NCI-H146 (cell line): ENCODE measurements around the gene CACTIN.
"Not testable (repeated sequence)": the region's sequence is repeated elsewhere in the genome, so short reads cannot be mapped to it uniquely, and the experiment has no call there.

Experiments
- DNase-seq: peaks from one replicate; lab custom pipeline; 2025; lab: John Stamatoyannopoulos, UW

Gene CACTIN

DNA sequence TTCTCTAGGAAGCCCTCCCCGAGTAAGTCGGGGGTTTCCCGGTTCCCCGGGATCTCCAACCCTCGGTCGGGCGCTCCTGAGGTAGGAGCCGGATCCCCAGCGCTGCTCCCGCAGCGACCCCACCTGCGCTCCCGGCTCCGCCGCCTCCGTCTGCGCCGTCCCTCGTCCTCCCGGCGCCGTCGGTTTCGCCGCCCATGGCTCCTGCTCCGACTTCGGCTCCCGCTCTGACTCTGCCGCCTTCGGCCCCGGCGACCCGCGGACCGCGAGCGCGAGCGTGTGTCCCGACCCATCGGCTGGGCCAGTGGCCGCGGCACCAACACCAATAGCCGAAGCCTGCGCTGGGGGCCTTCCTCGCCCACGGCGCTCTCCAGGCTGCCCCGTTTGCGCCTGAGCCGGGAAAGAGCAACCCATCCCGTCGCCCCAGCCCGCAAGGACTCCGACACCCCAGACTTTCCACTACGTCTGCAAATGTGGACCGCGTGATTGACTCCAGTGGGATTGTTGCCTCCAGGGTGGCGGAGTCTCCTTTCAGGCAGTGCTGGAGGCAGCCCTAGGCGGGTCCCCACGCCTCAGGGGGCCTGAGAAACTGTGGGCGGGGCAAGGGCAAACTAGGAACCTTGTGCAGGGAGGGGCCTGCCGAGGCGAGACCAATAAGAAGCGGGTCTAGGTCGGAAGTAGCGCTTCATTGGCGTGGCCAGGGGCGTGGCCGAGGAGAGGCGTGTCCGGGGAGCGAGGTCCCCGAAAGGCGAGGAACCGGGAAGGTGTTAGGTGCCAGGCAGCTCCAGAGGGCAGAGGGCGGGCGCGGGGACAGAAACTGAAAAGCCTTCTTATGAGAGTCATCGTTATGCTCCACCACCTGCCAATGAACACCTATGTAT, at the start of gene CACTIN:
TSS of gene CACTIN (minus strand) at position 318 of the 878 bp plus-strand sequence. CDS start at position 290, 28 bp downstream.
- peak; percentile 97 for DNase-seq

DNA sequence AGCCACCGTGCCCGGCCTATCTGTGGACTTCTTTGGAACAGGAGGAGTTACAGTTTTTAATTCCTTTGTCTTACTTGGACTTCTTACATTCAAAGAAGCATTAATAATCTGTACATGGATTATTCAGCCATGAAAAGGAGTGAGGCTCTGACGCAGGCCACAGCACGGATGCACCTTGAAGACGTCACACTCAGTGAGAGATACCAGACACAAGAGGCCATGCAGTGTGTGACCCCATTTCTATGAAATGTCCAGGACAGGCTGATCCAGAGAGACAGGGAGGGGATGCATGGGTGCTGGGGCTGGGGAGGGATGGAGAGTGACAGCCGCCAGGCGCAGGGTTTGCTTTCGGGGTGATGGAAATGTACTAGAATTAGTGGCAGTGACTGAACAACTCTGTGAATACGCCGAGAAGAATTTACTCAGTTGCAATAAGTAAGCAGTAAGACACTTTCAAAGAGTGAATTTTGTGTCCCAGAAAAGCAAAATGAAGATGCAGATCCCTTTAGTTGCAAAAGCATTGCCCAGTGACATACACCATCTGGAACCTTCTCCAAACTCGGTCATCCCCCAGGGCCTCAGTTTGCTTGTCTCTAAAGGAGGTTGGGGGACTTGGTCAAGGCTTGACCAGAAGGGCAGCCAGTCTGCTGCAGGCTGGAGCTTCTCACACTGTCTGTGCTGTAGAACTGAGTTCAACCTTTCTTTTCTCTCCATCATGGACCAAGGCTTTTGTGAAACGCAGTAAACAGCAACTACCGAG, 48.4 kb upstream of the CACTIN start:
- no peak for DNase-seq

DNA sequence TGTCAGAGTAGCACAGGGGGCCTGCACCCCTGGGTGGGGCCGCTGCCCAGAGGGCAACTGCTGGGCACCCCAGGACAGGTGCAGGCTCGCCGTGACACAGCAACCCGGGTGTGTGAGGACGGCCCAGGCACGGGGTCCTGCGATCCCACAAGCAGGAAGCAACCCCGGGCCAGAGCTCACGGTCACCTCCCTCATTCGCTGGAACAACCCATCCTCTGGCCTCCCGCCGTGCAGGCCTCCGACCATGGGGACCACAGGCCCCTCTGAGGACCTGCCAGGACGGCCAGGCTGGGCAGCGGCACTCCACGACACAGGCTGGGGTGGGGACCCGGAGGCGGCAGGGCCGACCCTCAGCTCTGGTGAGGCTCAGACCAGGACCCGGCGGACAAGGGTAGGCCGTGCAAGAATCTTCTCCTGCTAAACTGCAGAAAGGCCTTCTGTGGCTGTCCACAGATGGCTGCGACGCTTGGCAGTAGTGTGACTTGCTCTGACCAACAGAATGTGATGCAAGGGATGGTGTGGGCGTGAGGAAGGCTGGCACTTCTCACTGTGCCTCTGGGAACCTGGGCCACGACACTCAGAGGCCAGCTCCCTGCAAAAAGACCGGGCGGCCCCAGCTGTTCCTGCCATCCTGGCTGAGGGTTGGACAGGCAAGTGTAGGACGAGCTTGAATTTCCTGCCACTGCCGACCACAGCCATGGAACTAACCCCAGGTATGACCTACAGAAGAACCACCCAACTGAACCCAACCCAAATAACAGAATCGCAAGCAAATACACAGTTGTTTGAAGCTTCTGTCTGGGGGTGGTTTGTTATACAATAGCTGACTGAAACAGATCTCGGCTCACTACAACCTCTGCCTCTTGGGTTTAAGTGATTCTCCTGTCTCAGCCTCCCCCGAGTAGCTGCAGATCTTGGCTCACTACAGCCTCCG, 47.2 kb upstream of the CACTIN start:
- no peak for DNase-seq

DNA sequence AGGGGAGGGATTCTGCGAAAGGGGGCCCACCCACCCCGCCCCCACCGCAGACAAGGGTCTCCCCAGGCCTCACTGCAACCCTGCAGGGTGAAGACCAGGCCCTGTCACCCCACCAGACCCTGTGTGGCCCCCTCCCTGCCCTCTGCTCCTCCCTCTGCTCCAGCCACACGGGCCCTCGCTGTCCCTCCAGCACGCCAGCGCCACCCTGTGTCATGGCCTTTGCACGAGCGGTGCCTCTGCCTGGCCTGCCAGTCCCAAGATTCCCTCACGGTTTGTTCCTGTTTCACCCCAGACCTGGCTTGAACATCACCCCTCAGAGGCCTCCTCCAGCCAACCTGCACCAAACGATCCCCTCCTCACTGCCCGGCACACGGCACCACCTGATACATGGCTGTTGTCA, 46.4 kb upstream of the CACTIN start:
- no peak for DNase-seq

DNA sequence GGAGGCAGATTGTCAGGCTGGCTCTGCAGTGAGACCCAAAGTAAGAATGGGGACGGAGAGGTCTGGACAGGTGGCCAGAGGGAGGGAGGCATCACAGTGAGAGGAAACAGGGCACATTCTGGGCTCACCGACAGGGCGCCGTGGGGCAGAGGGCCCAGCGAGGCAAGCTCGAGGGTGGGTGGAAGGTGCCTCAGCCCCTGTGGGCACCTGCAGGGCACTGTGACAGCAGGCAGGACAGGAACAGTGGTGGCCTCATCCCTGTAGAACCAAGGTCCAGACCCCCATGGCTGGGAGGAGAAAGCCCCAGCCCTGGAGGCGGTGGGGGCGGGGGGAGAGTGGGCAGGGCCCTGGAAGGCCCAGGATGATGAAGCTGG, 46.0 kb upstream of the CACTIN start:
- DNase-seq: no peak

DNA sequence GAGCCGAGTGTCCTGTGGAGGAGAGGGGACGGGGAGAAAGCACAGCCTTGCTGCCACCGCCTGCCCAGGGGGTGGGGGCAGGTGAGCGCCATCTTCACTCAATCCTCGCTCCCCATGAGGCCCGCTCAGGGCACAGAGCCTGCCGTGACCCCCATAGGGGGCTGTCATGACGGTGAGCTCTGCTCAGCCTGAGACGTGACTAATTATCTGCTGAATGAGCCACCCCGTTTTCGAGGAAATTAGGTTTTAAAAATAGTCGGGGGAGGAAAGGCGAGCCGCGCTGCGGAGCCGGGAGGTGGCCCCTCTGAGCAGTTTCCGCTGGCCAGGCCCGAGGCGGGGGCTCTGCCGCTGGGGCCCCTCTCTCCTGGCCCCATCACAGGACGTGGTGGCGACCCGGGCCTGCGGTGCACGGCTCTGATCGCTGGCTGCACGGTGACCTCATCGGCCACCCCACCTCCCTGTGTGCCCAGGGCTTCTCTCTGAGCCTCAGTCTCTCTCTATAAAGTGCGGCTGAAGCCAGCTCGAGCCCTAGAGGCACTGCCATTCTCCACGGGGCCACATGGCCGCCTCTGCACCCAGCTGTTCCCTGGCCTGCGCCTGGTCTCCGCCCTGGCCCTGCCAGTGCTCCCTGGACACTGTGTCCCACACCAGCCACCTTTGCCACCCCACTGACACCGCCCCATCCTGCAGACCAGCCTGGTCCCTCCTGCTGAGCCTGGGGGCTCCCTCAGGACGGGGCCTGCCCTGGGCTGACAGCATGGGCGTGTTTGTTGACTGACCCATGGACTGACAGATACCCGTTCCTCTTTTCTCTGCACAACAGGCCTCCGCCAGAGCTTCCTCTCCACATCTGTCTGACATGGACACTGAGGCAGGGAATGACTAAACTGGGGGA, 45.3 kb upstream of the CACTIN start:
- DNase-seq: no peak

DNA sequence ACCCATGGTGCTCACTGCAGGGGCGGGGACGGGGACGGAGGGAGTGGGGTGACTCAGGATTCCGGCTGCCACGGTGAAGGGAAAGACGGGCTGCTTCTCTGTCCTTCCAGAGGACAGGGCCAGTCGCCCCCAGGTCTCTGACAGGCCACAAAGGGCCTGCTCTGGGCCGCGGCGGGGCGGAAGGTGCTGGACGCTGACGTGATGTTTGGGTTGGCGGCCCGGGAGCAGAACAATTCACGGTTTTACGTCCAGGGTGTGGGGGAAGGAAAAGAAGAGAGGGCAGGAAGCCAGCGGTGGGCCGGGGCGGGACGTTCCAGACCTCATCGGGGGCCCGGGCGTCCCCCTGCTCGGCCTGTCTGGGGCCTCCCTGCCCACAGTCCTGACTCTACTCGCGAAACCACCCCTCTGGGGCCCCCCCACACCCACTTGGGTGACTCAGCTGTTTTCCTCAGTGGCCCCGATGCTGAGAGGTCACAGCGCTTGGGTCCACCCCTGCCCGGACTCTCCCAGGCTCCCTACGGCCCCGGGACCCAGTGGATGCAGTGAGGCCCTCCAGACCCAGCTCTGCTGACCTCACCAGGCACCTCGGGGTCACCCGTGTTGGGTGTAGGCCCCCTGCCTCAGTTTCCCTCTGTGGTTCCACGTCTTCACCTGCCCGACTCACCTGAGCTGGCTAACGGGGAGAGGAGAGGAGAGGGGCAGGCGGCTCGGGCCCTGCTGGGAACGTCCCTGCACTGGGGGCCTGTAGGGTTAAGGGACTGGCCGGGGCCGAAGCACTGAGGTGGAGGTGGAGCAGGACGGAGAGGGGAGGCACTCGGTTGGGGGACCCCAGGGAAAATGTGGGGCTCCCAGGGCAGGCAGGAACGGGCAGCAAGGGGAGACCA, 44.4 kb upstream of the CACTIN start:
- DNase-seq: no peak

DNA sequence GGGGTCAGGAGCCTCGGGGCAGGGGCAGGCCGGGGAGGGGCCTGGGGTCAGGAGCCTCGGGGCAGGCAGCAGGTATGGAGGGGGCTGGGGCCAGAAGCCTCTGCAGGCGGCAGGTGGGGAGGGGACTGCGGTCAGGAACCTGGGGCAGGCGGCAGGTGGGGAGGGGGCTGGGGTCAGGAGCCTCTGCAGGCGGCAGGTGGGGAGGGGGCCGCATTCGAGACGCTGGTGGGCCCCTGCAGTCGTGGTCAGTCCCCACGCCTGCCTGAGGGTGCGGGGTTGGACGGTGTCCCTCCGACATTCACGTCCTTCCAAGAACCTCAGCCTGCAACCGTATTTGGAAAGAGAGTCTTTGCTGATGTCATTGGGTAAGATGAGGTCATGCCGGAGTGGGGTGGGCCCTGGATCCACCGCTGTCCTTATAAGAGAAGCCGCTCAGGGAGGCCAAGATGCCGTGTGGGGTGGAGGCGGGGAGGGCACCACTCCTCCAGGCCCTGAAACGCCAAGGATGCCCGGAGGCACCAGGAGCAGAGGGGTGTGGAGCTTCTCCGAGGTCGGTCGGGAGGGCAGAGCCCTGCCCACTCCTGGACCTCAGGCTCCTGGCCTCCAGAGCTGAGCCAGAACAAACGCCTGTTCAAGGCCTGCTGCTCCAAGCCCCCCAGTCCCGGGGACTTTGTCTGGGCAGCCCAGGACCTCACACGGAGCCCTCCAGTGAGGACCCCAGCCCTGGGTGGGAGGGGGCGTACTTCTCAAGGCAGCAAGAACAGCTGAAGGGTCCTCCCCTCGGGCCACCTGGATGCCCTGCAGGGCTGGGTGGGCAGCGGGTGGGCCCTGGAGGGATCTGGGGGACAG, 43.6 kb upstream of the CACTIN start:
- no peak for DNase-seq

DNA sequence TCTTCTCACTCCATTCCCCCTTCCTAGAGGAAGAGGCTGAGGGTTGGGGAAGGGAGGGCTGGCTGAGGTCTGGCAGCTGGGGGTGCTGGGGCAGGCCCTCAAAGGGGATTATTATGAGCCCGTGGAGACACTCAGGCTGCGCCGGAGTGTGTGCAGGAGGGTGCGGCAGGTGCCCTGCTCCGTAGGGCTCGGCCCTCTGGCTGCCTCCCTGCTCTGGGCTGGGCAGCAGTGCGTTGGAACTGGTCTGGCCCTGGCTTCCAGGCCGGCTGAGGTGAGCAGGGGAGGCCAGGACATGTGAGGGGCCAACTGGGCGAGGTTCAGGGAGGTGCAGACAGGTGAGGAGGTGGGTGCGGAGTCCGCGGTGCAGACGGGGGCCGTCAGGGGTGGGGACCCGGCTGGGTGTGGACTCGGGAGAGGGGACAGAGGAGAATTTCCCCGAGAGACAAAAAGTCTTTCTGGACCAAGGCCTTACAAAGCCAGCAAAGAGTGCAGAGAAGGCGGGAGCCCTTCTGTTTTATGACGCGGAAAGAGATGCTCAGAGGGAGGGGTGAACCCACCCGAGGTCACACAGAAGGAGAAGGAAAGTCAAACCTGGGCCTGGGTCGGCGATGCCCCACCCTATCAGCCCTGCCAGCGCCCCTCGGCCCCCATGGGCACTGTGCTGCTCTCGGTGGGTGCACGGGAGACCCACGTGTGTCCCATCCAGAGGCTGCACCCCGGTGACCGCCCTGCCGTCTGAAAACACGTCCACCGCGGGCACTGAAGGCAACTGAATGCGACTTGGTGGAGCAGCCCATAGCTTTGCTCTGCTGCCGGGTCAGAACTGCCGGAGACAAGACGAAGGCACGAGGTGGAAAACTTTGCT, 42.7 kb upstream of the CACTIN start:
- DNase-seq: no peak

DNA sequence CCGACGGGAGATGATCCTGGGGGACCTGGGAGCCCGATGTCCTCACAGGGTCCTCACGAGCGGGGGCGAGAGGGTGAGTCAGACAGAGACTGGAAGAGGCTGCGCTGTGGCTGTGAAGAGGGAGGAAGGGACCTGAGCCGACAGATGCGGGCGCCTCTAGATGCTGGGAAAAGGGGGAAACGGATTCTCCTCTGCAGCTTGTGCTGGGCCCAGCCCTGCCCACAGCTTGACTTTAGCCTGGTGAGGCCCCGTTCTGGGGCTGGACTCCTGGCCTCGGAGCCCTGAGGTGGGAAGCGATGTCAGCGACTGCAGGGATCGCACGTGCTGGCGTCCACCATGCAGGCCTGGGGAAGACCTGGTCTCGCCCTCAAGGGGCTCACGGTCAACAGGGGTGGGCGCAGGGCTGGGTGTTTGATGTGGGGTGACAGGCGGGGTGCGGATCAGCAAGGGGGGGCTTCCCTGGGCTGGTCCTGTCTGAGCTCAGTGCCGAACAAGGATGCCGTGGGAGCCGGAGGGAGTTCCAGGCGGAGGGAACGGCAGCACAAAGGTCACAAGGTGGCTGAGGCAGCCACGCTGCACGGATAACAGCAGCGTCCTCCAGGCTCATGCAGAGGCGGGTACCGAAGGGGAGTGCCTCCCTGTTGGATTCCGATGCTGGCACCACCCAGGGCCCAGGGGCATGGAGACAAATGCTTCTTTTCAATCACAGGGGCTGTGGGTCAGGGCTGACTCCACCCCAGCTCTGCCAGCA, 41.9 kb upstream of the CACTIN start:
- DNase-seq: no peak

DNA sequence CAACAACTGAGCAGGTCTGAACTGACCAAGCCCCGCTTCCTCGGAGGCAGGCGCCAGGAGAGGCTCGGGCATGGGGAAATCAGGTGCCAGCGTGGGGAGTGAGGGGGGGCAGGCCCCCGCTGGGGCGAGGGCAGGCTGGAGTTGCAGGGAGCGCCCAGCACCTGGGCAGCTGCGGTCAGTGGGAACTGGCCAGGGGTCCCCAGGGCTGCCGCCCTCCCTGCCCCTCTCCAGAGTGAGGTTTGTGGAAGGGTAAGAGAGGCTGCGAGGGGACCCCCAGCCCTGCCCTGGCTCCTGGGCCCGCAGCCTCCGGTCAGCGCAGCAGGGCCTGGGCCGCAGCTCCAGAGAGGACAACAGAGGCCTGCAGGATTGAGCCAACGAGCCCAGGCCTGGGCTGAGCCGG, 41.2 kb upstream of the CACTIN start:
- no peak for DNase-seq

DNA sequence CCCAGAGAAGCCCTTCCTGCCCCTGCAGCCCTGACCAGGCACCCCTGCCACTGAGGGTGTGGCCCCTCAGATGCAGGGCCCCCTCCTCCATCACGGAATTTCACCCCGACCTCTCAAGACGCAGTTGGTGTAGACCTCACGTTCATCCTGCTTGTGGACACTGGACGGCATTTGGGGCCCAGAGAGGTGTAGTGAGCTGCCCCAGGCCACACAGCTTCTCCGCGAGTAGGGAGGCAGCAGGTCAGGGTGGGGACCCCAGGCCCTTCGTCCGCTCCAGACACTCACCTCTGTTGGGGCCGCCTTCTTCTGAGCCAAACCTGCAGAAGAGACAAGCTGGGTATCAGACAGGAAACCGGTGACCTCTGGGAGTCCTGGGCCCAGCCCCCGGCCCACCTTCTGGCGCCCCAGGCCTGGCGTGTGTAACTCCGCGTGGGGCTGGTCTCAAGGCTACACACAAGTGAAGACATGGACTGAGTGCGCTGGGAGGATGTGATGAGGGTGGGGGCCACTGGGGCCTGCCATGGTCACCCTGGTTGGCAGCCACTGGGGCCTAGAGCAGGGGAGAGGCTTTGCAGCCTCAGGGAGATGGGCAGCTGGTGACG, 40.5 kb upstream of the CACTIN start:
- no peak for DNase-seq

DNA sequence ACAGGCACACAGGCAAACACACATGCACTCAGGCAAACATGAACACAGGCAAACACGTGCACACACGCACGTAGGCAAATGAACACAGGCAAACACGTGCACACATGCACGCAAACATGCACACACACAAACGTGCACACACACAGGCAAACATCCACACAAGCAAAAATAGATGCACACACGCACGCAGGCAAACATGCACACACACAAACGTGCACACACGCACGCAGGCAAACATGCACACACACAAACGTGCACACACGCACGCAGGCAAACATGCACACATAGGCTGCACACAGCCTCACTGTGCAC, 39.9 kb upstream of the CACTIN start:
- DNase-seq: not testable (repeated sequence)

DNA sequence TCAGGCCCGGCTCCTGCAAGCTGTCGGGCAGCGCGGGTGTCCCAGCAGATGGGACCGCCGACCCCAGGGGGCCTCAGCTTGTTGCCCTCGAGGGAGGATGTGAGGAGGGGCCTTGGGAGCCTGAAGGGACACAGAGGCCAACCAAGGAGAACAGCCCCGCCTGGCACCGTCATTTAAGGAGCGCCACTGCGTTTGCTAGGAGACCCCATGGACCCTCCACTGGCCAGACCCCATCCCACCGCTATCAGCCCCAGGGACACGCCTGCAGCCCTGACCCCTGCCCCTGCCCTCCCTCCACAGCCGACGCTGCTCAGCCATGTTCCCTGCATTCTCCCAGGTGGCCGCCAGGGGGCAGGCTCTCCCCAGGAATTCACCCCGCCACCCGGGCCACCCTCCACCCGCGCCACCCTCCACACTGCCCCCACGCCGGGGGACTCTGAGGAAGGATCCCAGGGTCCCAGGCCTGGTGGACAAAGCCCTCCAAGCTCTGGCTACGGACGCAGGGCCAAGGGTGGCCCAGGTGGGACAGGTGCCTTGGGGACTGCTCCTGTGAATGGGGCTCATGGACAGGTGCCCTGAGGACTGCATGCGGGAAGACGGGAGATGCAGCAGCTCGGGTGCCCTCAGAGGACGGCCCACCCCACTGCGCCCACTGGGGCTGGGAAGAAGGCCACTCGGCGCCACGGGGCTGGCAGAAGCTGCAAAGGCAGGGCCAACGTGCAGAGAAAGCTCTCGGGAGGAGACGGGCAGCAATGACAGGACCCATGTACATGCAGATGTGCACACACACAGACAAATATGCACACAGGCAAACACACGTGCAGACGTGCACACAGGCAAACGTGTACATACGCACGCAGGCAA, 39.3 kb upstream of the CACTIN start:
- no peak for DNase-seq

DNA sequence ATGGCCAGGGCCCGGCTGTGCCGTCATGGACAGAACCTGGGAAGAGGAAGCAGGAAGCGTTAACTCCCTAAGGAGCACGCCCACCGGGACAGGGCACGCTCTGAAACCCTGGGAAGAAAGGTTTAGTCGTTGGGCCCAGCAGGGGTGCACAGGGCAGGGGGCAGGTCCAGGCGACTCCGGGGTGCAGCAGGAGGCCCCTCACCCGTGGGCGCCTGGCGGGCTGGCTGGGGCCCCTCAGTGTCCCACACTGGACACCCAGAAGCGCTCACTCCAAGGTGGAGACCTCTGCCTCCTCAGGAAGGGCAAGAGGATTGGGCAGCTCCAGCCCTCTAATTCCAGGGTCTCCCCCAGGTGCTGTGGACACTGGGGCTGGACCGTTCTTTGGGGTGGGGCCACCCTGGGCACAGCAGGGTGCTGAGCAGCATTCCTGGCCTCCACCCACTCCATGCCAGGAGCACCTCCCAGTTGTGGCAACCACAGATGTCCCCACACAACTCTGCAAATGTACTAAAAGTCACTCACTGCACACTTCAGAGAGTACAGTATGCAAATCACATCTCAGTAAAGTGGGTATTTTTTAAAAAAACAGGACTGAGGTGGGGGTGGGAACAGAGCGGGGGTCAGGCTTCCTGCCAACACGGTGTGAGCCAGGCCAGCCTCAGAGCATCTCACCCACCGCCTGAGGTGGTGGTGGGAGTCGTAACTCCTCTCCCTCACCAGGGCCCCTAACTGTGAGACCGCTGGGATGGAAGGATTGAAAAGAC, 38.5 kb upstream of the CACTIN start:
- no peak for DNase-seq

DNA sequence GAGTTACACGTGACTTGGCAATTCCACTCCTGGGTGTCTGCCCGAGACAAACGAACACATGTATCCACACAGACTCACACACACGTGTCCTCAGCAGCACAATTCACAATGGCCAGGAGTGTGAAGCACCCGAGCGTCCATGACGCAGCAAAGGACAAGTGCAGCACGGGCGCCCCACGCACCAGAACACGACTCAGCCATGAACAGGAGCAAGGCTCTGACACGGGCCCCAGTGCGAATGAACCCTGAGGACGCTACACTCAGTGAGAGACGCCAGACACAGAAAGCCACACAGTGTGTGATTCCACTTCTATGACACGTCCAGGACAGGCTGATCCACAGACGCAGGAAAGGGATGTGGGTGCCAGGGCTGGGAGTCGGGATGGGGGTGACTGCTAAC, 37.2 kb upstream of the CACTIN start:
- no peak for DNase-seq
